ENCODE data around the gene AMZ2. TPM values are rescaled to one million over a fixed set of nuclear protein-coding genes. Genes with fewer than 3 reads are reported as not detected.

AMZ2 gene
- total and polyA plus RNA-seq, 2 of the 8 experiments (the other 6 are each of a cell fraction or from before 2014, with no cell fraction given), result 49.5 to 71.0 TPM

DNA sequence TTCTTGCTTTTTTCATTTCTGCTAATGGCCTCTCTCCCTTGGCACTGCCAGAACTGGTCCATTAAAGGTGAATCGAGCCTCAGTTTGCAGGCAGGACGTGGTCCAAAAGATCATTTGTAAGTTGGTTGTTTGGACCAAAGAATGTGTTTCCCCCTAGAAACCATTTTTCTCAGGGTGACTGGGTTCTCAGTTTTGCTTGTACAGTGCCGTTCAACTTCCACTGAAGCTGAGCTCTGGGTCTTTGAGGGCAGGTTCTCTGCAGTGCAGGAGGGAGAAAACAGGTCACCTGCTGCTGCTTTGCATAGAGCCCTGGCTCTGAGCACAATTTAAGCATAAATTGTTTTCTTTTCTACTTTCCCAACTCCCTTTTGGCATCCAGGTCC lies 9.0 kb upstream of the AMZ2 start (continued):
- TF ChIP-seq, protein P1, sequence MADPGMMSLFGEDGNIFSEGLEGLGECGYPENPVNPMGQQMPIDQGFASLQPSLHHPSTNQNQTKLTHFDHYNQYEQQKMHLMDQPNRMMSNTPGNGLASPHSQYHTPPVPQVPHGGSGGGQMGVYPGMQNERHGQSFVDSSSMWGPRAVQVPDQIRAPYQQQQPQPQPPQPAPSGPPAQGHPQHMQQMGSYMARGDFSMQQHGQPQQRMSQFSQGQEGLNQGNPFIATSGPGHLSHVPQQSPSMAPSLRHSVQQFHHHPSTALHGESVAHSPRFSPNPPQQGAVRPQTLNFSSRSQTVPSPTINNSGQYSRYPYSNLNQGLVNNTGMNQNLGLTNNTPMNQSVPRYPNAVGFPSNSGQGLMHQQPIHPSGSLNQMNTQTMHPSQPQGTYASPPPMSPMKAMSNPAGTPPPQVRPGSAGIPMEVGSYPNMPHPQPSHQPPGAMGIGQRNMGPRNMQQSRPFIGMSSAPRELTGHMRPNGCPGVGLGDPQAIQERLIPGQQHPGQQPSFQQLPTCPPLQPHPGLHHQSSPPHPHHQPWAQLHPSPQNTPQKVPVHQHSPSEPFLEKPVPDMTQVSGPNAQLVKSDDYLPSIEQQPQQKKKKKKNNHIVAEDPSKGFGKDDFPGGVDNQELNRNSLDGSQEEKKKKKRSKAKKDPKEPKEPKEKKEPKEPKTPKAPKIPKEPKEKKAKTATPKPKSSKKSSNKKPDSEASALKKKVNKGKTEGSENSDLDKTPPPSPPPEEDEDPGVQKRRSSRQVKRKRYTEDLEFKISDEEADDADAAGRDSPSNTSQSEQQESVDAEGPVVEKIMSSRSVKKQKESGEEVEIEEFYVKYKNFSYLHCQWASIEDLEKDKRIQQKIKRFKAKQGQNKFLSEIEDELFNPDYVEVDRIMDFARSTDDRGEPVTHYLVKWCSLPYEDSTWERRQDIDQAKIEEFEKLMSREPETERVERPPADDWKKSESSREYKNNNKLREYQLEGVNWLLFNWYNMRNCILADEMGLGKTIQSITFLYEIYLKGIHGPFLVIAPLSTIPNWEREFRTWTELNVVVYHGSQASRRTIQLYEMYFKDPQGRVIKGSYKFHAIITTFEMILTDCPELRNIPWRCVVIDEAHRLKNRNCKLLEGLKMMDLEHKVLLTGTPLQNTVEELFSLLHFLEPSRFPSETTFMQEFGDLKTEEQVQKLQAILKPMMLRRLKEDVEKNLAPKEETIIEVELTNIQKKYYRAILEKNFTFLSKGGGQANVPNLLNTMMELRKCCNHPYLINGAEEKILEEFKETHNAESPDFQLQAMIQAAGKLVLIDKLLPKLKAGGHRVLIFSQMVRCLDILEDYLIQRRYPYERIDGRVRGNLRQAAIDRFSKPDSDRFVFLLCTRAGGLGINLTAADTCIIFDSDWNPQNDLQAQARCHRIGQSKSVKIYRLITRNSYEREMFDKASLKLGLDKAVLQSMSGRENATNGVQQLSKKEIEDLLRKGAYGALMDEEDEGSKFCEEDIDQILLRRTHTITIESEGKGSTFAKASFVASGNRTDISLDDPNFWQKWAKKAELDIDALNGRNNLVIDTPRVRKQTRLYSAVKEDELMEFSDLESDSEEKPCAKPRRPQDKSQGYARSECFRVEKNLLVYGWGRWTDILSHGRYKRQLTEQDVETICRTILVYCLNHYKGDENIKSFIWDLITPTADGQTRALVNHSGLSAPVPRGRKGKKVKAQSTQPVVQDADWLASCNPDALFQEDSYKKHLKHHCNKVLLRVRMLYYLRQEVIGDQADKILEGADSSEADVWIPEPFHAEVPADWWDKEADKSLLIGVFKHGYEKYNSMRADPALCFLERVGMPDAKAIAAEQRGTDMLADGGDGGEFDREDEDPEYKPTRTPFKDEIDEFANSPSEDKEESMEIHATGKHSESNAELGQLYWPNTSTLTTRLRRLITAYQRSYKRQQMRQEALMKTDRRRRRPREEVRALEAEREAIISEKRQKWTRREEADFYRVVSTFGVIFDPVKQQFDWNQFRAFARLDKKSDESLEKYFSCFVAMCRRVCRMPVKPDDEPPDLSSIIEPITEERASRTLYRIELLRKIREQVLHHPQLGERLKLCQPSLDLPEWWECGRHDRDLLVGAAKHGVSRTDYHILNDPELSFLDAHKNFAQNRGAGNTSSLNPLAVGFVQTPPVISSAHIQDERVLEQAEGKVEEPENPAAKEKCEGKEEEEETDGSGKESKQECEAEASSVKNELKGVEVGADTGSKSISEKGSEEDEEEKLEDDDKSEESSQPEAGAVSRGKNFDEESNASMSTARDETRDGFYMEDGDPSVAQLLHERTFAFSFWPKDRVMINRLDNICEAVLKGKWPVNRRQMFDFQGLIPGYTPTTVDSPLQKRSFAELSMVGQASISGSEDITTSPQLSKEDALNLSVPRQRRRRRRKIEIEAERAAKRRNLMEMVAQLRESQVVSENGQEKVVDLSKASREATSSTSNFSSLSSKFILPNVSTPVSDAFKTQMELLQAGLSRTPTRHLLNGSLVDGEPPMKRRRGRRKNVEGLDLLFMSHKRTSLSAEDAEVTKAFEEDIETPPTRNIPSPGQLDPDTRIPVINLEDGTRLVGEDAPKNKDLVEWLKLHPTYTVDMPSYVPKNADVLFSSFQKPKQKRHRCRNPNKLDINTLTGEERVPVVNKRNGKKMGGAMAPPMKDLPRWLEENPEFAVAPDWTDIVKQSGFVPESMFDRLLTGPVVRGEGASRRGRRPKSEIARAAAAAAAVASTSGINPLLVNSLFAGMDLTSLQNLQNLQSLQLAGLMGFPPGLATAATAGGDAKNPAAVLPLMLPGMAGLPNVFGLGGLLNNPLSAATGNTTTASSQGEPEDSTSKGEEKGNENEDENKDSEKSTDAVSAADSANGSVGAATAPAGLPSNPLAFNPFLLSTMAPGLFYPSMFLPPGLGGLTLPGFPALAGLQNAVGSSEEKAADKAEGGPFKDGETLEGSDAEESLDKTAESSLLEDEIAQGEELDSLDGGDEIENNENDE (IDR thresholded peaks at IDR 0.05; ENCODE audit: insufficient replicate concordance, low read length), result no peak
- TF ChIP-seq, protein P2, sequence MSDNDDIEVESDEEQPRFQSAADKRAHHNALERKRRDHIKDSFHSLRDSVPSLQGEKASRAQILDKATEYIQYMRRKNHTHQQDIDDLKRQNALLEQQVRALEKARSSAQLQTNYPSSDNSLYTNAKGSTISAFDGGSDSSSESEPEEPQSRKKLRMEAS (IDR thresholded peaks at IDR 0.05), result no peak
- TF ChIP-seq SIRT6 (IDR thresholded peaks at IDR 0.05; ENCODE audit: low read length), result no peak
- TF ChIP-seq CBX5 (IDR thresholded peaks at IDR 0.05; ENCODE audit: low read depth, low read length), result no peak
- TF ChIP-seq, protein P3, sequence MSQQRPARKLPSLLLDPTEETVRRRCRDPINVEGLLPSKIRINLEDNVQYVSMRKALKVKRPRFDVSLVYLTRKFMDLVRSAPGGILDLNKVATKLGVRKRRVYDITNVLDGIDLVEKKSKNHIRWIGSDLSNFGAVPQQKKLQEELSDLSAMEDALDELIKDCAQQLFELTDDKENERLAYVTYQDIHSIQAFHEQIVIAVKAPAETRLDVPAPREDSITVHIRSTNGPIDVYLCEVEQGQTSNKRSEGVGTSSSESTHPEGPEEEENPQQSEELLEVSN (IDR thresholded peaks at IDR 0.05), result no peak
- no peak for TF ChIP-seq JUND (IDR thresholded peaks at IDR 0.05; ENCODE audit: low read length)
- TF ChIP-seq, protein P4, sequence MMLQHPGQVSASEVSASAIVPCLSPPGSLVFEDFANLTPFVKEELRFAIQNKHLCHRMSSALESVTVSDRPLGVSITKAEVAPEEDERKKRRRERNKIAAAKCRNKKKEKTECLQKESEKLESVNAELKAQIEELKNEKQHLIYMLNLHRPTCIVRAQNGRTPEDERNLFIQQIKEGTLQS (IDR thresholded peaks at IDR 0.05; ENCODE audit: insufficient read depth, low read depth, low read length), result no peak
- no peak for TF ChIP-seq POLR2AphosphoS5 (IDR thresholded peaks at IDR 0.05; ENCODE audit: low read depth, low read length)
- no peak for TF ChIP-seq TCF12 (IDR thresholded peaks at IDR 0.05; ENCODE audit: low read depth, low read length)
- no peak for TF ChIP-seq NANOG (IDR thresholded peaks at IDR 0.05; ENCODE audit: insufficient read depth, low read depth, low read length, poor library complexity, severe bottlenecking)
- TF ChIP-seq SP2 (IDR thresholded peaks at IDR 0.05; ENCODE audit: low read length), result no peak

Measured in H1 (cell line).